ENCODE results near the gene BIRC7.
"Not testable (repeated sequence)": the region's sequence is repeated elsewhere in the genome, so short reads cannot be mapped to it uniquely, and the experiment has no call there.

BIRC7 gene

DNA sequence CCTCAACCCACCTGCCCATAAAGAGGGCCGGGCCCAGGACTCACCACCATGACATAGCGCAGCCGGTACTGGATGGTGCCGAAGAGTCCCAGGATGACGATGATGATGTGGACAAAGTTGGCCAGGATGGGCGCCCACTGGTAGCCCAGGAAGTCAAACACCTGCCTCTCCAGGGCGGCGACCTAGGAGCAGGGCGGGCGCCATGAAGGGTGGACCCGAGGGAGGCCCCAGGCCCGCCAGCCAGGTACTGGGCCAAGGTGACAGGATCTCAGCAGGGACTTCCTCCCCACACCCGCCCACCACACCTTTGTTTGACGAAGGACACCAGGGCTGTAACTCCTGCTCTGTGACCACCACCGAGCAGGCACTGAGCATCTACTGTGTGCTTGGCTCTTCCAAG, 14.2 kb downstream of the BIRC7 start:
- no peak for DNase-seq

DNA sequence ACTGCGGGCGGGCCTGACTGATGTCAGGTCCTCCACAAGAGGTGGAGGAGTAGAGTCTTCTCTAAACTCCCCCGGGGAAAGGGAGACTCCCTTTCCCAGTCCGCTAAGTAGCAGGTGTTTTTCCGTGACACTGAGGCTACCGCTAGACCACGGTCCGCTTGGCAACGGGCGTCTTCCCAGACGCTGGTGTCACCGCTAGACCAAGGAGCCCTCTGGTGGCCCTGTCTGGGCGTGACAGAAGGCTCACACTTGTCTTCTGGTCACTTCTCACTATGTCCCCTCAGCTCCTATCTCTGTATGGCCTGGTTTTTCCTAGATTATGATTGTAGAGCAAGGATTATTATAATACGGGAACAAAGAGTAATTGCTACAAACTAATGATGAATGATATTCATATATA, 15.6 kb downstream of the BIRC7 start:
- DNase-seq, result not testable (repeated sequence)

DNA sequence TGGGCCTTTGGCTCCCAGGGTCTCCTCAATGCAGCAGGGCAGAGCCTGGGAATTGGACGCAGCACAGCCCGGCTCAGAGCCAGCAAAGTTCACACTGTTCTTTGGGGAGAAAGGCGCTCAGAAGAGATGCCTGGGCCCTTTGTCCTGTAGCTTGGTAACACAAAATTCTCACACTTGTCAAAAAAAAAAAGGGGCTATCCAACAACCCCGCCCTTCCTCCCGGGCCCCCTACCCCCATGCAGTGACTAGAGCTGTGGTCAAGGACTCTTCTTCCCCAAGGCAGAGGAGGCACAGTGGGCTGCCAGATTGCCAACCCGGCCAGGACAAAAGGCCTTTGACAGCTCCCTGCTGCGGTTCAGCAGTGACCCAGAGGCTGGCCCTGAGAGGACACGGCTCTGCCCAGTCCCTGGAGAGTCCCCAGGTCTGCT, 16.6 kb downstream of the BIRC7 start:
- no peak for DNase-seq

DNA sequence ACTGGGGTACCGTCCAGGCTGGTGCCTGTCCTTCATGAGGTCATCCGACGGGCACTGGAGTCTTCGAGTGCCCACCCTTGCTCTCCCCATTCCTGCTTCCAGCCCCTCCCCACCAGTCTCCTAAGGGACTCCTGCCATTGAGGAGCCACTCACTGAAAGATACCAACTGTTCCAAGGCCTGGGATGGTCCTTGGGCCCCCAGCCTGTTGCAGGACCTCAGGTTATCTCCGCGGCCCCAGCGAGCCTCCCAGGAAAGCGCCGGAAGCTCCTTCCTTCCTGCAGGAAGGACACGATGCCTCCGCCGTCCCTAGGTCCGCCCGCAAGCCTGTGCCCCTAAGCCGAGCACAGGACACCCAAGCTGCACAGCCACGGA, 17.3 kb downstream of the BIRC7 start:
- DNase-seq, result no peak

DNA sequence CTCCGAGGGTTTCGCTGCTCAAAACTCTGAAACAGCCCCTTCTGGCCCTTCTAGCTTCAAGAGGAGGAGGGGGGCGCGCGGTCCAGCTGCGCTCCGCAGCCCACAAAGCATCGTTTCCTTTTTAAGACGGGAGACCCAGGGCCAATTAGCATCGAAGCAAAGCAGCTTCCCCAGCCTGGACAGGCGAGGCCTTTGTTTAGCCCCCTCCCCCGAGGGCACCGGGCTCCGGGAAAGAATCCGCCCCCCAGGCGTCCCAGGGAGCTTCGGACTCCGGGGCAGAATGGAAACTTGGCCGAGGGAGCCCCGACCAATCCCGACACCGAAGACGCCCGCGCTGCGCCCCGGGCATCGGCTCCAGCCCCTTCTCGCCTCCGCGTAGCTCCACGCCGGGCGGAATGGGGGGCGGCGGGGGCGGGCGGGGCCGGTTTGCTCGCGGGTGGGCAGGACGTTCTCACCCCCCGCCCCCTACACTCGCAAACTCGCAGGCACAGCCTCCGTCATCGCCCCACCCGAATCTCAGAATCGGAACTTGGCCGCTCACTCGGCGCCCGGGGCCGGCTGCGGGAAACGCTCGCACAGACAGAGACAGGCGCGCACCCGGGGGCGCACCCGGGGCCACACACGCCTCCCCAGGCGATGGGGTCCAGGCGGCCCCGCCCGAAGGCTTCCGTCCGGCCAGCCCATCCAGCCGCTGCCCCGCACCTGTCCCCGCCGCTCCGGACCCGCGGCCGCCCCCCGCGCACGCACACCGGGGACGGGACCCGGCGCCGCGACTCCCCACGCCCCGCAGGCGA, 17.9 kb downstream of the BIRC7 start:
- no peak for DNase-seq

DNA sequence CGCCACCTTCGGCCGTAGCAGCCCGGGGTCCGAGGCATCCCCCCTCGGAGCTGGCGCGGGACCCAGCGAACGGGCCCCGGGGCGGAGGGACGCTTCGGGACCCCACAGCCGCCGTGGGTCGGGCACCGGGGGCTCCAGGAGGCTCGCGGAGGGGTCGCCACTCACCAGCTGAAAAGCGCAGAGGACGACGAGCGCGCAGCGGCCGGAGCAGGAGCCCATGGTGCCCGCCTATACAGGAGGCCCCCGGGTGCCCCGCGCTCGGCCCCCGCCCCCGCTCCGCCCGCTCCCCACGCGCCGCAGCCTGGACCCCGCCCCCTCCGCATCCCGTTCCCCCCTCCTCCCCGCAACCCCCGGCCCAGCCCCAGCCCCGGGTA, 18.5 kb downstream of the BIRC7 start, which contains the start of gene NKAIN4:
NKAIN4 (minus strand) TSS at position 232 of the 374 bp plus-strand sequence; CDS start at position 219, 13 bp downstream.
- no peak for DNase-seq

DNA sequence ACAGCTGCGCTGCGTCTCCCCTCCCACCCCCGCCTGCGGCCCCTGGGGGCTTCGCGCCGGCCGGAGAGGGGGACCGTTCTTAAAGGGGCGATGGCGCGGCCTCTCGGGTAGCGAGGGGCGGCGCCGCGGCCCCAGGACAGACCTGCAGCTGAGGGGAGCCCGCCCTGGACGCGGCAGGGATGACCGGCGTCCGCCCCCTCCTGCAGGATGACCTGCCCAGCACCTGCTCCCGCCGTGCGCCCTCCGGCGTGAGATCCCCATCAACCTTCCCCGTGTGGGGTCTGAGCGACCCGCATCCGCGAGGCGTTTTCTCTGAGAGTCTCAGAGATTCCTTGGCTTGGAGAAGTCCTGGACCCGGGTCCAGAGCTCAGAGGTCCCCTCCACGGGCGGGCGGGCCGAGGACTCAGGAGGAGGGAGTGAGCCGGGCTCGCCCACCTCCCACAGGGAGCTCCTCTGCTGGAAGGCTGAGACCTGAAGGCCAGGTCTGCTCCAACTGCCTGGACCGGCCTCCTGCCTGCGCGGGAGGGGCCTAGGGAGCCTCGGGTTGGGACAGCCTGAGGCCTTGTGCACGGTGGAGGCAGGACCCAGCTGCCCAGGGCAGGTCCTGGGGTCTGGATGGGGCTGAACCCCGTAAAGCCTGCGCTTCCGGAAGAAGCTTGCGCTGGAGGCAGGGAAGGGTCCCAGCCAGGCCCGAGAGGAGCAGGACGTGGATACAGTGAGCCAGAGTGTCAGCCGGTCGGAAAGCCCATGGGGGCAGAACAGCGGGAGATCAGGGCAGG, 19.1 kb downstream of the BIRC7 start:
- DNase-seq, result no peak

DNA sequence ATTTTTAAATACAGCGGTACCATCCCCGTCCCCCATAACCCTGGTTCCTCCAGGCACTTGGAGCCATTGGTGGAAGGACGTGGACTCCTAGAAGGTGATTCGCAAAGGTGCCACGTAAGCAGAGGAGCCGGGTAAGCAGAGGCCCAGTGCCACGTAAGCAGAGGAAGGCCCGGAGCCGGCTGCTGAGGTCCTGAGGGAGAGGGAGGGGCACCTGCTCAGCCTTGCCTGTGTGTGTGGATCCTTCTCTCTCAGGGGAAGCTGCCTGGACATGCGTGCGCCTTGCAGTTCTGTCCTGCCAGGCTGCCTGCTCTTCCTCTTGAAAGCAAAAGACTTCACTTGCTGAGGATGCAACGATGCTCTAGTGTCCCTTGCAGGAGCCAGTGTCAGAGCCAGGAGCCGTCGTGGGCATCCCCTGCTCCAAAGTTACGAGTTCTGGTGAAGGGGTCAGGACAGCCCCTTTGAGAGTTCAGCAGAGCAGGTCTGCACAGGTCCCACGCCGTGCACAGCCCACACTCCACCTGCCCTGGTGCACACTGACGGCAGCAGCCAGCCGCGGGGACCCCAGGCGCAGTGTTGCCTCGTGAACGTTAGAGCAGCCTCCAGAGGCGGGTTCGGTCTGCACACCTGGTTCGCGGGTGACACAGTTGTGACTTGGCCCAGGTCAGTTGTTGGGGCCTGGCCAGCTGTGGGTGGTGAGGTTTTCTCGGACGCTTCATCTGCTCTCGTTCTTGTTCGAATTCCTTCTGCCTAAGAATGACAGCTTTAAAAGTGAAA, 20.4 kb downstream of the BIRC7 start:
- DNase-seq, result no peak

DNA sequence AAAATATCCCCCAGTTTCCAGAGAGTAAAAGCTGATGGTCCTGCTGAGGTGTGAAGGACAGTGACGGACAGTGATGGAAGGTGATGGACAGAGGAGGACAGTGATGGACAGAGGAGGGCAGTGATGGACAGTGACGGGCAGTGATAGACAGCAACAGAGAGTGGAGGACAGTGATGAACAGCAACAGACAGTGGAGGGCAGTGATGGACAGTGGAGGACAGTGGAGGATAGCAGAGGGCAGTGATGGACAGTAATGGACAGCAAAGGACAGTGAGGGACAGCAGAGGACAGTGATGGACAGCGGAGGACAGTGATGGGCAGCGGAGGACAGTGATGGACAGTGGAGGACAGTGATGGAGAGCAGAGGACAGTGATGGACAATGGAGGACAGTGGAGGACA, 21.2 kb downstream of the BIRC7 start:
- DNase-seq, result no peak

DNA sequence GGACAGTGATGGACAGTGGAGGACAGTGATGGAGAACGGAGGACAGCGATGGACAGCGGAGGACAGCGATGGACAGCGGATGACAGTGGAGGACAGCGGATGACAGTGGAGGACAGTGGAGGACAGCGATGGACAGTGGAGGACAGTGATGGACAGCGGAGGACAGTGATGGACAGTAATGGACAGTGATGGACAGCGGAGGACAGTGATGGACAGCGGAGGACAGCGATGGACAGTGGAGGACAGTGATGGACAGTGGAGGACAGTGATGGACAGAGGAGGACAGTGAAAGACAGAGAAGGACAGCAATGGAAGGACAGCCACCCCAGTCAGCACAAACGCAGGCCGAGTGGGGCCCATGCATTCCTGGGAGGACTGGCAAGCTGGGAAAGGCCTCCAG, 21.9 kb downstream of the BIRC7 start:
- no peak for DNase-seq

DNA sequence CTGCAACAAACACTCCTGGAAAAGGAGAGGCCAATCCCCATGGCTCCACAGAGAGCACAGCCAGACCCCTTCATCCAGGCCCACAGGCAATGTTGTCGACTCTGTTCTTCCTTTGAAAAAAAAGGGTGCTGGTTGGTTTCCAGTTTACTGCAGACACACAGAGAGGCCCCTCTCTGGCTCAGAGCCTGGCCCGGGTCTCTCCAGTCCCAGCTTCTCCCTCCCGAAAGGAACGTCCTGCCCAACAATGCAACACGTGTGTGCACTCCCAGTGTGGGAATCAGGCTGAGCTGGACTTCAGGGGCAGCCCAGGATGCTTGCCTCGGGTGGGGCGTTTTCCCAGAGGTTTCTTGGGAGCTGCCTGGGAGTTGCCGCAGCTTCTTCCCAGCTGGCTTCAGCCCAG, 23.1 kb downstream of the BIRC7 start:
- no peak for DNase-seq

DNA sequence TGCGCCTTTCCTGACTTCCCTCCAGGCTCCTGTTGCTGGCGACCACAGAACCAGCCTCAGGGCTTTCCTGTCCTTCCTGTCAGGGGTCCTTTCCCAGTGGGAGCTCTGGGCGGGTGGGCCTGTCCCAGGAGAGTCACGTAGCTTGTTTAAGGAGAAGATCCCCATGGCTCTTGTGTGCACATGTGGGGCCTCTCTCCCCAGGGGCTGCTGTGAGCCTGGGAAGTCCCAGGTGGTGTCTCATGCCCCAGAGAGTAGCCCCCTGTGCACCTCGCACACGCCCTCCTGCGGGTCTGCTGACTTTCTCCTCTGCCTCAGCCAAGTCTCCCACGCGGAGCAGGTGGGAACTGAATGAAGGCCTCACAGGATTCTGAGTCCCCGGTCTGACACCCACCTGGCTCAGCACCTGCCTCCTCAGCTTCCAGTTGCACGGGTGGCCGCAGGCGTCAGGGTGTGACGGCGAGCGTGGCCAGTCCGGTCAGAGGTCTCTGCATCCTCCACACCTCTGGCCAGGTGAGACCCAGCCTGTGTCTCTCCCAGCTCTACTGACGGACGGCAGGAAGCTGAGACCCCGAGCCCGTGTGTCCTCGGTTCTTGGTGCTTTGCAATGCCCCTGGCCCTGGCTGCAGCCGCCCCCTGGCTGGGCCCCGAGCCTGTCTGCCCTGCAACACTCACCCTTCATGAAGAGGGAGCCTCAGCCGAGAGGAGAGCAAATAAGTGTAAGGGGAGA, 24.2 kb downstream of the BIRC7 start:
- no peak for DNase-seq

DNA sequence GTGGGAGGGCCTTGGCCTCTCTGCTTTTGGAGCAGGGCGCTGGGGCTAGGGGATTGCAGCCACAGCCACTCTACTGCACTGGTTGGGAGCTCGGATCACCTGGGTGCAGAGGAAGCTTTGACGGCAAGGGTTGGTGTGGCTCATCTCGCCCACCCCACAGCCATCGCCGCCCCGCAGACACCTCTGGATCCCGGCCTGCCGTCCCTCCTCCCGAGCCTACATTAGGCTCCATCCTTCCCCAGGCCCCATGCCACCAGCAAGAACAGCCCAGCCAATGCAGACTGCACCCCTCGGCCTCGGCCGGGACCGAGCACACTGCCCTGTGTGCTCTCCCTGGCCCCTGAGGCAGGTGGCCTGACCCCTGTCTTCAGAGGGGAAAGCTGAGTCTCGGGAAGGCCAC, 24.8 kb downstream of the BIRC7 start:
- DNase-seq, result no peak

DNA sequence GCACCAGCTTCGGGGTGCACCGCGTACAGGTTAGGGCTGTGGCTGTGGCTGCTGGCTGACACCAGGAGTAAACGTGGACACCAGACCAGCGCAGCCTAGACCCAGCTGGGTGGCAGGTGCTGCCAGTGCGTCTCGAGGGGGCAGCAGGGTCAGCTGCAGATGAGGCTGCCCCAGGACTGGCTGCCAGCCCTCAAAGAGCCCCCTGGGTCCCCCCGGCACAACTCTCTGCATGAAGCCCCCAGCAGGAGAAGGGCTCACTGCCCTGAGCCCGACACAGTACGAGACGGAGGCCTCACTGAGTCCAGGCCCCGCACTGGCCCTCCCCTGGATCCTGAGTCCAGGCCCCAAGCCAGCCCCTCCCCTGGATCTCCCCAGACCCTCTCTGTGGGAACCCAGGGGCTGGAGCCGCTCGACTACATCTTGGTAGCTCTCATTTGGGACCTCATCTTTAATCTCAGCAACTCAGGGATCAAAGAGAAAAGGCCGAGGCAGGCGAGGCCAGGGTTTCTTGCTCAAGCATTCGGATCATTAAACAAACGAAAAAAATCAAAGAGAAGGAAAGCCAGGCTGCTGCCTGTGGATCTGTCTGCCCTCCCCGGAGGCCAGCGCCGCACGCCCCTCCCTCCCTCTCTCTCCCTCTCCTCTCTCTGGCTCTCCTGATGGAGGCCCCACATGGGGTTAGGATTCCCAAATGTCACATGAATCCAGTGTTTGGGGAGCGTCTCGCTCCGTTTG, 25.5 kb downstream of the BIRC7 start:
- no peak for DNase-seq

DNA sequence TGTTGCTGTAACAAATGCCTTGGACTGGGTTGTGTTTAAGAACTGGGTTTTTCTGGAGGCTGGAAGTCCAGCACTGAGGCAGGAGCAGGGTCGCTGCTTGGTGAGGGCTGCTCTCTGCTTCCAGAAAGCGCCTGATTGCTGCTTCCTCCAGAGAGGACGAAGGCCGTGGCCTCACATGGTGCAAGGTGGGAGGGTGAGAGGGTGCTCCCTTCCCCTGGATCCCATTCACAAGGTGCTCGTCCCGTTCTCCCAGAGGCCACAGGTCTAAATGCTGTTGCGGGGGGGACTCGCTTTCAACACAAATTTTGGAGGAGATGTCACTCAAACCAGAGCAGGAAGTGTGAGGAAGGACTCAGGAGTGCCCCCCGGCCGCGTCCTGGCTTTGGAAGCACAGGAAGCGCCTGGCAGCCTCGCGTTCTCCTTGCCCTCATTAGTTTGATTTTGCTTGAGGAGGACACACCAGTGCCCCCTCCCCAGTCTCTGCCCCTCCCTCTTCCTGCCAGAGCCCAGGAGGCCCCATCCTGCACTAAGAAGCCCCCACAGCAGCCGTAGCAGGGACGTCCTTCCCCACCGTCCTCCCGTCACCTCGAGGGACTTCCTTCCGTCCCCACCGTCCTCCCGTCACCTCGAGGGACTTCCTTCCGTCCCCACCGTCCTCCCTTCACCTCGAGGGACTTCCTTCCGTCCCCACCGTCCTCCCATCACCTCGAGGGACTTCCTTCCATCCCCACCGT, 26.3 kb downstream of the BIRC7 start:
- DNase-seq, result no peak

DNA sequence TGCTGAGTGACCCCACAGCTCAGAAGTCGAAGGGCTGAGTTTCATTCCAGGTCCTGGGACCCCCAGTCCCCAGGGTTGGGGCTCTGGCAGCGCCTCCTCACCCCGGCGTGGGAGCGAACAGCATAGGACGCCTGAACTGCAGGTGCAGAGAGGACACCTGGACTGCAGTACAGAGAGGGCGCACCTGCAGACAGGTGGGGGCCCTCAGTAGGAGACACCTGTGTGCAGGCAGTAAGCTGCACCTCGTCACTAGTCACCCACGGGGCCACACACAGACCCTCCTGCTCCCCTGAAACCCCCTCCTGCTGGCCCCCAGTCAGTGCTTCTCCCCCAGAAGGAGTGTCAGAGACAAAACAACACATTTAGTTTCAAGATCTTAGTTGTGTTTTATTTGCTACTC, 27.1 kb downstream of the BIRC7 start:
- no peak for DNase-seq

DNA sequence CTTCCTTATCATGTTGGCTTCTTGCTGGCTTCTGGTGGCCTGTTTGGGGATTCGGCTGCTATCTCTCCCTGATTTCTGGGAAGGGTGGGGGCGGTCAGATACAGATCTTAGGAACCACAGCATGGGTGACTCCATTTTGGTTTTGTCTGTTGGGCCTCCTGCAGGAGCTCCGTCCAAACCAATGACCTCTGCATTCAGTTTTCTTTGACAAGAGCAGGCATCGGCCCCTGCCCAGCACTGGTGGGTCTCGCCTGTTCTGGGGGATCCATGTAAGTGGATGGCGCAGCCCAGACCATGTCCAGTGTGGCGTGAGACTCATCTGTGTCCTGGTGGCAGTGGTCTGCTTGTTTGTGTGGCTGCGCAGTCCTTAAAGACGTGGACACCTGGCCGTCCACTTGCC, 28.3 kb downstream of the BIRC7 start:
- no peak for DNase-seq

DNA sequence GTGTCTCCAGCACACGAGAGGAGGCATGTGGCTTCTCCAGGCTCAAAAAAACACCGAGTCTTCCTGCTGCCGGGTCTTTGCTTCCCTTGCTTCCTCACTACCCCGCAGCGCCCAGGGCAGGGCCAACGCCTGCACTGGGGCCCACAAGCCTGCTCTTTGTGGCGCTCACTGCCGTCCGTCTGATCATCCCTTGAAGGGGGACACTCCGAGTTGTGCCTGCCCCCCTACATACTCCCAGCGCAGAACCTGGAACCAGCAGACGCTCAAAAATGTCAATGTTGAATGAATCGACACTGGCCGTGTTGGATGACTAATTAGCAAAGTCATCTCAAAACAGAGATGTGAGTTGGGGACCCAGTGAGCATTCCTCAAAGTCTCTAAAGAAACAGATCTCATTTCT, 28.8 kb downstream of the BIRC7 start:
- DNase-seq, result no peak

DNA sequence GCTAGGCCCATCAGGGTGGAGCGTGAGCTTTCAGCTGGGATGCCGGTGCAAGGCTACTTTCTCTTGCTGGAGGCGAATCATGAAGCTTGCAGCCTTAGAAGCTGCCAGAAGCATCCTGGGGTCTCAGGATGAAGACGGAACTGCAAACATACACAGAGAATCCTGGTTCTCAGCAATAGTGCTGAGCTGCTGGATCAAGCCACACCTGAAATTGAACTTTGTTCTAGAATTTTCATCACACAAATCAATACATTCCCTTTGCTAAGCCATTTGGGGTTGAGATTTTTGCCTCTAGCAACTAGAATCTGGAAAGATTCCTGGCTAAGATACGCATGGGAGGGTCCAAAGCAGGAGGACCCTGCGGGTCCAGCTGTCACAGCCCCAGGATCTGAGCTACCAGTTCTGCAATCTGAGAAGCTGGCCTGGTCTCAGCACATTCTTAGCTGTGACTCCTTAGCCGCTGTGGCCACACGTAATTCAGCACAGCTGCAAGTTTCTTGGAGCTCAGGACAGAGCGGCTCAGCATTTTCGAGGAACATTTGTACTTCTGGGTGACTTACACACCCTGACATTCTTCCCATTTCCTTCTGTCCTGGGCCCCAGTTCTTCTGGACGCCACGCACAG, 30.3 kb downstream of the BIRC7 start:
- no peak for DNase-seq

DNA sequence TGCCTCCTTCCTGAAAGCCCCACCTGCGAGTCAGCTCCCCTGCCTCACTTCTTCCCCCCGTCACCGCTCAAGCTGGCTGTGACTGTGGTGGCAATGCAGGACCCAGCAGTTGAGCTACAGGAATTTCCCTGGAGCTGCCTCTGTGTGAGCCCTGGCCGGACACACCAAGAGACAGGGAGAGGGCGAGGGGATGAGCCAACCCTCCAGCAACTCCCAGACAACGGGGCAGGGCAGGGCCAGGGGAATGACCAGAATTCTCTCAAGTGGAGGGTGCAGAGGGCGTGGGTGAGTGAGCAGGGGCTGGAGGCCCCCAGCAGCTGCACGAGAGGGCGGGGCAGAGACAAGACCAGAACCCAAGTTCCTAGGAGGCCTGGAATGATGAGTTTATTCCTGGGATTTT, 32.0 kb downstream of the BIRC7 start:
- no peak for DNase-seq

DNA sequence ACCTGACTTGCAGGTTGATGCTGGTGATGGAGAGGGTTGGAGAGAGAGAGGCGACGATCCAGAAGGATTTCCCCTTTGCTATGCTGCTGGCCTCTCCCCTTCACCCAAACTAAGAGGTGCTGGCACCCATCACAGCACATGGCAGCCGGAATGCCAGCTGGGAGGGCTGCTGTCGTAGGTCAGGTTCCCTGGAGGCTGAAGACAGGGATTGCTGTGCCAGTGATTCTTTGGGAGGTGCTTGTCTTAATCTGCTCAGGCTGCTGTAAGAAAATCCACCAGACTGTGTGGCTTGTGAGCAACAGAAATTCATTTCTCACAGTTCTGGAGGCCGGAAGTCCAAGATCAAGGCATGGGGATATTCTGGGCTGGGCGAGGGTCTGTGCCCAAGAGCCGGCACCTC, 32.6 kb downstream of the BIRC7 start:
- no peak for DNase-seq
